H9 (cell line): ENCODE results near the gene SYT7. TPM values are rescaled to one million over a fixed set of nuclear protein-coding genes. Genes with fewer than 3 reads are reported as not detected.
A peak's percentile ranks its signal among the peaks of the same experiment; 100 is the strongest.

Experiments used
- DNase-seq: peaks from one replicate; pipeline ENCODE4 v3.0.0-alpha.2; 2017
- H2AFZ ChIP-seq: one replicate; pipeline ENCODE4 v1.6.1; 2013; ENCODE audit warnings: mild to moderate bottlenecking, low read length, control low read depth, moderate library complexity
- H2AK5ac ChIP-seq: 2 replicates; pipeline ENCODE4 v1.6.1; 2013; ENCODE audit warnings: low read length, control low read depth, mixed read lengths; ENCODE audit not compliant: insufficient read length
- H2BK120ac ChIP-seq: one replicate; pipeline ENCODE4 v1.6.1; 2013; ENCODE audit warnings: low read depth, mild to moderate bottlenecking, low read length, control low read depth, inconsistent platforms; ENCODE audit not compliant: poor library complexity, severe bottlenecking
- H2BK12ac ChIP-seq: 2 replicates; pipeline ENCODE4 v1.6.1; 2013; ENCODE audit warnings: low read length, control low read depth, mixed read lengths, low read depth; ENCODE audit not compliant: insufficient read length
- H2BK15ac ChIP-seq: 2 replicates; pipeline ENCODE4 v1.6.1; 2013; ENCODE audit warnings: low read depth, low read length, control low read depth
- H2BK20ac ChIP-seq: one replicate; pipeline ENCODE4 v1.6.1; 2013; ENCODE audit warnings: low read depth, mild to moderate bottlenecking, low read length, control low read depth, inconsistent platforms; ENCODE audit not compliant: poor library complexity, severe bottlenecking
- H2BK5ac ChIP-seq: 2 replicates; pipeline ENCODE4 v1.6.1; 2013; ENCODE audit warnings: low read length, control low read depth, mixed read lengths; ENCODE audit not compliant: insufficient read length
- H3K14ac ChIP-seq: 2 replicates; pipeline ENCODE4 v1.6.1; 2013; ENCODE audit warnings: low read length, control low read depth; ENCODE audit not compliant: insufficient read depth
- H3K18ac ChIP-seq: 2 replicates; pipeline ENCODE4 v1.6.1; 2013; ENCODE audit warnings: low read depth, mild to moderate bottlenecking, mixed read lengths, low read length, control low read depth; ENCODE audit not compliant: insufficient read length
- H3K23ac ChIP-seq: 2 replicates; pipeline ENCODE4 v1.6.1; 2013; ENCODE audit warnings: low read length, control low read depth, mixed read lengths, low read depth; ENCODE audit not compliant: insufficient read length
- H3K23me2 ChIP-seq: 2 replicates; pipeline ENCODE4 v1.6.1; 2013; ENCODE audit warnings: low read depth, mild to moderate bottlenecking, mixed read lengths, low read length, control low read depth; ENCODE audit not compliant: insufficient read length, poor library complexity, severe bottlenecking
- H3K27ac ChIP-seq: 2 replicates; pipeline ENCODE4 v1.5.1; 2013; ENCODE audit warnings: low read length, control low read depth, mixed read lengths, low read depth; ENCODE audit not compliant: insufficient read length
- H3K27me3 ChIP-seq: 2 replicates; pipeline ENCODE4 v1.6.1; 2013; ENCODE audit warnings: low read length, control low read depth, inconsistent platforms; ENCODE audit not compliant: insufficient read depth
- H3K4ac ChIP-seq: 2 replicates; pipeline ENCODE4 v1.6.1; 2013; ENCODE audit warnings: low read depth, mild to moderate bottlenecking, control low read depth, inconsistent platforms, low read length, moderate library complexity
- H3K4me1 ChIP-seq: 2 replicates; pipeline ENCODE4 v1.6.1; 2013; ENCODE audit warnings: low read length, control low read depth, inconsistent platforms; ENCODE audit not compliant: insufficient read depth
- H3K4me2 ChIP-seq: 2 replicates; pipeline ENCODE4 v1.6.1; 2013; ENCODE audit warnings: low read length, control low read depth, mixed read lengths; ENCODE audit not compliant: insufficient read length, insufficient read depth
- H3K56ac ChIP-seq: 2 replicates; pipeline ENCODE4 v1.6.1; 2013; ENCODE audit warnings: low read depth, mild to moderate bottlenecking, mixed read lengths, low read length, control low read depth; ENCODE audit not compliant: insufficient read length
- H3K79me1 ChIP-seq: 2 replicates; pipeline ENCODE4 v1.6.1; 2013; ENCODE audit warnings: low read depth, mild to moderate bottlenecking, moderate library complexity, low read length, control low read depth, inconsistent platforms; ENCODE audit not compliant: insufficient read depth, poor library complexity, severe bottlenecking
- H3K79me2 ChIP-seq: 2 replicates; pipeline ENCODE4 v1.6.1; 2013; ENCODE audit warnings: low read length, control low read depth, inconsistent platforms; ENCODE audit not compliant: insufficient read depth
- H3K9ac ChIP-seq: 2 replicates; pipeline ENCODE4 v1.6.1; 2013; ENCODE audit warnings: low read length, control low read depth, mixed read lengths; ENCODE audit not compliant: insufficient read length; ENCODE audit errors: extremely low read depth
- H3K9me3 ChIP-seq: one replicate; pipeline ENCODE4 v1.6.1; 2013; ENCODE audit warnings: low read depth, low read length, inconsistent platforms; ENCODE audit not compliant: control insufficient read depth
- H3T11ph ChIP-seq: one replicate; pipeline ENCODE4 v1.6.1; 2013; ENCODE audit warnings: mild to moderate bottlenecking, low read length, control low read depth, inconsistent platforms
- H4K20me1 ChIP-seq: one replicate; pipeline ENCODE4 v1.6.1; 2013; ENCODE audit not compliant: control insufficient read depth, insufficient read length, insufficient read depth
- H4K5ac ChIP-seq: 2 replicates; pipeline ENCODE4 v1.6.1; 2013; ENCODE audit warnings: low read depth, mild to moderate bottlenecking, mixed read lengths, low read length, control low read depth; ENCODE audit not compliant: insufficient read length
- H4K8ac ChIP-seq: replicated peaks from 2 replicates; pipeline ENCODE4 v1.6.1; 2013; ENCODE audit warnings: low read length, control low read depth, mixed read lengths, low read depth; ENCODE audit not compliant: insufficient read length
- H4K91ac ChIP-seq: 2 replicates; pipeline ENCODE4 v1.6.1; 2013; ENCODE audit warnings: low read depth, mild to moderate bottlenecking, moderate library complexity, mixed read lengths, low read length, control low read depth; ENCODE audit not compliant: insufficient read length
- H3K27ac Mint-ChIP-seq, 3 experiments: 2 replicates in 2 of 3; 3 replicates in 1 of 3; pipeline ENCODE4 v1.8.0; 2020 to 2021; ENCODE audit warnings: mixed read lengths in 3 of 3, mild to moderate bottlenecking in 1 of 3, moderate library complexity in 1 of 3
- H3K27me3 Mint-ChIP-seq: 2 replicates; pipeline ENCODE4 v1.8.0; 2021; ENCODE audit warnings: low read depth, mild to moderate bottlenecking, moderate library complexity, mixed read lengths
- H3K36me3 Mint-ChIP-seq, 3 experiments: 2 replicates in 2 of 3; 3 replicates in 1 of 3; pipeline ENCODE4 v1.8.0; 2020 to 2021; ENCODE audit warnings: low read depth in 3 of 3, mixed read lengths in 3 of 3; ENCODE audit not compliant: insufficient read depth in 1 of 3
- H3K4me1 Mint-ChIP-seq, 2 experiments: 2 replicates each; pipeline ENCODE4 v1.8.0; 2020; ENCODE audit warnings: mixed read lengths in 2 of 2
- H3K4me3 Mint-ChIP-seq, 2 experiments: 2 replicates in 1 of 2; 3 replicates in 1 of 2; pipeline ENCODE4 v1.8.0; 2020 to 2021; ENCODE audit warnings: mild to moderate bottlenecking in 2 of 2, mixed read lengths in 2 of 2, moderate library complexity in 1 of 2
- H3K9me3 Mint-ChIP-seq, 2 experiments: 2 replicates in 1 of 2; 3 replicates in 1 of 2; pipeline ENCODE4 v1.8.0; 2020; ENCODE audit warnings: mild to moderate bottlenecking in 2 of 2, mixed read lengths in 2 of 2, moderate library complexity in 1 of 2
- CTCF ChIP-seq: fragments of 200-600 bp; sonication (generic); conservative IDR thresholded peaks from 3 replicates; pipeline ENCODE4 v1.8.0; 2021; ENCODE audit warnings: antibody characterized with exemption, mild to moderate bottlenecking
- WGBS: extraction: QIAGEN DNeasy Blood & Tissue Kit; methylation state at CpG from one replicate; pipeline ENCODE4 v1.1.7; 2013; ENCODE audit warnings: missing lambda C conversion rate, low lambda C conversion rate, mixed read lengths; ENCODE audit not compliant: insufficient read length; ENCODE audit errors: extremely low coverage; 5-methylcytosine and 5-hydroxymethylcytosine counted together
- total RNA-seq: library from RNA; stranded (reverse); gene quantifications from 2 replicates; pipeline ENCODE4 v1.2.1, GENCODE V29; 2021

SYT7 gene
- total RNA-seq, 1 experiment from 2014 or later, result 8.8 TPM

- H2BK20ac ChIP-seq, result no peak overlapping the region
- WGBS, result no CpG with 5 or more reads among the region's 2 CpGs
- H3T11ph ChIP-seq, result no peak overlapping the region
- H3K27ac ChIP-seq, result no peak overlapping the region
- H3K23ac ChIP-seq, result no peak overlapping the region
- no peak overlapping the region for H4K91ac ChIP-seq
- no peak overlapping the region for H2AFZ ChIP-seq
- H4K20me1 ChIP-seq, result no peaks in the 10 kb centered on the region
- H2BK12ac ChIP-seq, result no peak overlapping the region
- no peak overlapping the region for H3K14ac ChIP-seq
- no peak overlapping the region for H3K56ac ChIP-seq
- H2BK120ac ChIP-seq, result no peak overlapping the region
- TF ChIP-seq CTCF, result no peak
- H3K9me3 Mint-ChIP-seq, result no peaks in the 10 kb centered on the region; a peak in 1 of 5 replicates
- H2BK5ac ChIP-seq, result no peak overlapping the region
- no peak overlapping the region for H3K18ac ChIP-seq
- no peak overlapping the region for H3K27ac Mint-ChIP-seq
- no peak overlapping the region for H2AK5ac ChIP-seq
- H4K8ac ChIP-seq, result no peak overlapping the region
- no peak overlapping the region for H3K9ac ChIP-seq
- no peaks in the 10 kb centered on the region for H3K79me1 ChIP-seq
- H3K4me3 Mint-ChIP-seq, result peak overlapping the region; percentile 66 to 82
- H3K79me2 ChIP-seq, result no peaks in the 10 kb centered on the region
- H4K5ac ChIP-seq, result no peak overlapping the region
- no peak overlapping the region for H2BK15ac ChIP-seq
- no peaks in the 10 kb centered on the region for H3K36me3 Mint-ChIP-seq
- H3K4ac ChIP-seq, result no peak overlapping the region
- peaks cover 10% of the 10 kb centered on the region for H3K23me2 ChIP-seq
- 0 out of 2 replicates have a peak, but pooled peaks cover 2% of the 10 kb centered on the region for H3K4me1 ChIP-seq
- no peaks in the 10 kb centered on the region for H3K9me3 ChIP-seq
- peaks cover 7% of the 10 kb centered on the region; the same call in 1 of the 2 replicates for H3K27me3 ChIP-seq
- H3K4me1 Mint-ChIP-seq, result peaks cover 50 to 69% of the 10 kb centered on the region in 2 experiments
- no peak overlapping the region for H3K4me2 ChIP-seq
- H3K27me3 Mint-ChIP-seq, result peaks cover 77% of the 10 kb centered on the region
- no peak for DNase-seq
Observed at GRCh38 chr11:61581931-61582330, 1.1 kb upstream of the SYT7 start.
